ENCODE measurements around the gene DOK3. TPM values are rescaled to one million over a fixed set of nuclear protein-coding genes. Genes with fewer than 3 reads are reported as not detected.

DOK3 gene
- total and polyA plus RNA-seq, 2 donors (not counting 3 experiments of a cell fraction or from before 2014, with no cell fraction given), result 4.8 to 5.3 TPM

GRCh38 chr5:177513500-177513899 lies 3.9 kb upstream of the DOK3 start:
- Histone ChIP-seq H3K36me3 (ENCODE audit: control insufficient read depth in 2 of 2, extremely low read depth in 1 of 2, insufficient read depth in 2 of 2, low read length in 2 of 2) (peaks cover 9 to 42% of the 10 kb centered on the region in 2 experiments), H3K4me3 (replicated peaks in 1 of 3; ENCODE audit: insufficient read depth in 1 of 3, low read depth in 1 of 3, low read length in 3 of 3) (no peak overlapping the region), H3K27ac (ENCODE audit: insufficient read depth, low read depth, low read length) (no peak overlapping the region), H3K27me3 (ENCODE audit: control insufficient read depth in 2 of 2, insufficient read depth in 2 of 2, low read length in 2 of 2) (no peaks in the 10 kb centered on the region), H2AFZ (ENCODE audit: low read depth, low read length) (no peak overlapping the region), H3K79me2 (ENCODE audit: control insufficient read depth, insufficient read depth, low read length) (peaks cover 14% of the 10 kb centered on the region), H3K4me1 (ENCODE audit: control insufficient read depth, extremely low read depth, insufficient read depth, low read length) (peaks cover 15% of the 10 kb centered on the region), H3K9ac (replicated peaks; ENCODE audit: extremely low read depth, insufficient read depth, low read length) (no peak overlapping the region), H3K9me3 (replicated peaks; ENCODE audit: control insufficient read depth, insufficient read depth, low read length) (no peaks in the 10 kb centered on the region), H3K9me1 (replicated peaks; ENCODE audit: control insufficient read depth, extremely low read depth, insufficient read depth, low read length) (no peaks in the 10 kb centered on the region), H4K20me1 (replicated peaks; ENCODE audit: control insufficient read depth, extremely low read depth, insufficient read depth, low read length) (no peaks in the 10 kb centered on the region), H3K4me2 (ENCODE audit: insufficient read depth, low read length) (no peak overlapping the region)
- ChIA-PET POLR2A (no interaction called here), CTCF (no interaction called here)
- DNase-seq (ENCODE audit: low read depth, low spot score) (no peak), FAIRE-seq (no peak)
- intact Hi-C loops (cut with micrococcal nuclease), result no loop called here
- no TSS peak for BruUV-seq (replicated peaks)
- dilution Hi-C loops (cut with MboI; ENCODE audit: extremely low pct_ligation_motif_present, low sequenced_read_pairs), result no loop called here
- TF ChIP-seq MYC (IDR thresholded peaks at IDR 0.05; ENCODE audit: low read depth, low read length) (no peak), MAX (IDR thresholded peaks at IDR 0.05; ENCODE audit: insufficient read depth, insufficient read length) (no peak), FOS (IDR thresholded peaks at IDR 0.05; ENCODE audit: borderline replicate concordance, insufficient read depth, low read length) (no peak), POLR2AphosphoS5 (IDR thresholded peaks at IDR 0.05; ENCODE audit: insufficient read depth, low read depth, low read length) (no peak), JUN (IDR thresholded peaks at IDR 0.05; ENCODE audit: borderline replicate concordance, insufficient read depth, insufficient read length, low read depth) (no peak), POLR2A (IDR thresholded peaks at IDR 0.05; ENCODE audit: low read depth, low read length) (no peak), EZH2 (IDR thresholded peaks at IDR 0.05; ENCODE audit: borderline replicate concordance, low read depth, low read length, severe bottlenecking) (no peak), CTCF (IDR thresholded peaks at IDR 0.05; ENCODE audit: extremely low read depth in 1 of 2, insufficient read depth in 1 of 2, low read depth in 1 of 2, low read length in 2 of 2) (no peak), GATA2 (IDR thresholded peaks at IDR 0.05; ENCODE audit: insufficient read depth, insufficient read length, low read depth, low read length) (no peak)
